ENCODE measurements around the gene SDK1. TPM values are rescaled to one million over a fixed set of nuclear protein-coding genes. Genes with fewer than 3 reads are reported as not detected.

Gene SDK1
- total and polyA plus RNA-seq, 2 donors, result 3.2 to 7.8 TPM

DNA sequence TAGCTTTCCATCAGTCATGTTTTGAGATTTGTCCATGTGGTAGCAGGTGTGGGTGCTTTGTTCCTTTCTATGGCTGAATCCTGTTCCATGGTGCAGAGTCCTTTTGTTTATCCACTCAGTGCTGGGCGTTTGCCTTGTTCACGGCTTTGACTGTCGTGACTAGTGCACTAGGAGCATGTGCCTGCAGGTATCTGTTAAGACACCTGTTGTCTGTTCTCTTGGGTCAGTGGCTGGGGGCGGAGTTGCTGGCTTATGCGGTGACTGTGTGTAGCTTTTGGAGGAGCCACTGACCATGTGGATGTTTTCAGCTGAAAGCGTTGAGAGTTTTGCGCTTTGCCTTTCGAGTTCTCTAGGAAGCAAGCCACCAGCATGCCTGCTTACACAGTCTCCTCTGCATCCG, 807.9 kb downstream of the SDK1 start:
- H3K9me3 ChIP-seq (ENCODE audit: control insufficient read depth in 2 of 2, insufficient read depth in 1 of 2, low read length in 1 of 2), result peaks cover 0 to under 1% of the 10 kb centered on the region in 2 donors
- DNase-seq (ENCODE audit: low read depth in 6 of 9, low spot score in 9 of 9), result no peak
- no peaks in the 10 kb centered on the region for H3K36me3 ChIP-seq (ENCODE audit: control insufficient read depth in 2 of 2, insufficient read depth in 2 of 2, low read length in 1 of 2)
- no peaks in the 10 kb centered on the region for H3K27me3 ChIP-seq (ENCODE audit: control insufficient read depth in 2 of 2, insufficient read depth in 1 of 2, low read length in 1 of 2)
- 84% methylated on average over 9 of the region's 9 CpGs for WGBS
- no peak overlapping the region for H3K4me3 ChIP-seq (ENCODE audit: low read length in 2 of 2)
- H3K27ac ChIP-seq (ENCODE audit: low read depth in 1 of 2, low read length in 1 of 2), result no peak overlapping the region
- no peaks in the 10 kb centered on the region for H3K4me1 ChIP-seq (ENCODE audit: control insufficient read depth in 2 of 2, insufficient read depth in 2 of 2, low read length in 2 of 2)

DNA sequence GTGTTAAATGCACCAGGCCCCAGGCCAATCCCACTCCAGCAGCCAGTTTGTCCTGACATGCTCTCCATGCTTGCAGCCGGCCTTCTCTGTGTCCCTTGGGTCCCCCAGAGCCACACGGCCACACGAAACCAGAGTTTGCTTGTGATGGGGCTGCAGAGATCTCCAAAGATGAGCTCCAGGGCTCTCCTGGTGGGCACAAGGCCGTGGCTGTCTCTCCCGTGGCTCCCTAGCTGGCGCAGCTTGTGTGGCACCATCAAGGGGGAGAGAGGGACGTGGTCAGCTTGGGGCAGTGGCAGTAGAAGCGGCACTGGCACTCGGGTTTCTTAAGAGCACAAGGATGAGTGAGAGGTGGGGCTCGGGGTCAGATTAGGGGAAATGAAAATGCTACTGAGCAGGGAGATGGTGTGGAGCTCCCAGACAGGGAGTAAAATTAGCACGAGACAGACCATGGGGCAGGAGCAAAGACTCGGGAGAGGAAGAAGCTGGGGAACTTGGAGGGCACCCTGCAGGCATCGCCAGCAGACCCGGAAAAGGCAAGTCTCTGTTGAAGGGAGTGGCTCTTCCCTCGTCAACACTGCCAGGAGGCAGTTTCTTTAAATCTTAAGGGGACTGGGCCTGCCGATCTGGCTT, 808.5 kb downstream of the SDK1 start:
- Histone ChIP-seq H3K4me3 (ENCODE audit: low read length in 2 of 2) (no peak overlapping the region), H3K27ac (ENCODE audit: low read depth in 1 of 2, low read length in 1 of 2) (no peak overlapping the region), H3K9me3 (ENCODE audit: control insufficient read depth in 2 of 2, insufficient read depth in 1 of 2, low read length in 1 of 2) (peaks cover 0 to 1% of the 10 kb centered on the region in 2 donors), H3K4me1 (ENCODE audit: control insufficient read depth in 2 of 2, insufficient read depth in 2 of 2, low read length in 2 of 2) (no peaks in the 10 kb centered on the region), H3K36me3 (ENCODE audit: control insufficient read depth in 2 of 2, insufficient read depth in 2 of 2, low read length in 1 of 2) (no peaks in the 10 kb centered on the region), H3K27me3 (ENCODE audit: control insufficient read depth in 2 of 2, insufficient read depth in 1 of 2, low read length in 1 of 2) (no peaks in the 10 kb centered on the region)
- DNase-seq (ENCODE audit: low read depth in 6 of 9, low spot score in 9 of 9), result no peak
- WGBS, result 92% methylated on average over 16 of the region's 16 CpGs

DNA sequence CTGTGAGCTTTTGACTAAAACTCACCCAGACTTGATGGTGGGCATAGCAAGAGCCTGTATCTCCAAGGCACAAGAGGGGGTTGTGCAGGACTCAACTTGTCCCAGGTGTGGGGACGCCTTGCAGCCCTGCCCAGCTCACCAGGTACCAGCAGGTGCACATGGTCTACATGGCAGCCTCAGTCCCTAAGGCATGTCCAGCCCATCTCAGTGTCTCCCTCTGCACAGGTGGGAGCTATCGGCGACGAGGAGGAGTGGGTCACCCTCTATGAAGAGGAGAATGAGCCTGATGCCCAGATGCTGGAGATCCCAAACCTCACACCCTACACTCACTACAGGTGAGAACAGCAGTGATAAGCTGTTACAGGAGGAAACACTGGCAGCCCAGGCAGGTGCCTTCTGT, 809.4 kb downstream of the SDK1 start:
- WGBS, result 84% methylated on average over 4 of the region's 4 CpGs
- no peak overlapping the region for H3K4me3 ChIP-seq (ENCODE audit: low read length in 2 of 2)
- peaks cover 0 to 7% of the 10 kb centered on the region in 2 donors for H3K9me3 ChIP-seq (ENCODE audit: control insufficient read depth in 2 of 2, insufficient read depth in 1 of 2, low read length in 1 of 2)
- no peak overlapping the region for H3K27ac ChIP-seq (ENCODE audit: low read depth in 1 of 2, low read length in 1 of 2)
- no peaks in the 10 kb centered on the region for H3K4me1 ChIP-seq (ENCODE audit: control insufficient read depth in 2 of 2, insufficient read depth in 2 of 2, low read length in 2 of 2)
- DNase-seq (ENCODE audit: low read depth in 6 of 9, low spot score in 9 of 9), result no peak
- no peaks in the 10 kb centered on the region for H3K36me3 ChIP-seq (ENCODE audit: control insufficient read depth in 2 of 2, insufficient read depth in 2 of 2, low read length in 1 of 2)
- no peaks in the 10 kb centered on the region for H3K27me3 ChIP-seq (ENCODE audit: control insufficient read depth in 2 of 2, insufficient read depth in 1 of 2, low read length in 1 of 2)

DNA sequence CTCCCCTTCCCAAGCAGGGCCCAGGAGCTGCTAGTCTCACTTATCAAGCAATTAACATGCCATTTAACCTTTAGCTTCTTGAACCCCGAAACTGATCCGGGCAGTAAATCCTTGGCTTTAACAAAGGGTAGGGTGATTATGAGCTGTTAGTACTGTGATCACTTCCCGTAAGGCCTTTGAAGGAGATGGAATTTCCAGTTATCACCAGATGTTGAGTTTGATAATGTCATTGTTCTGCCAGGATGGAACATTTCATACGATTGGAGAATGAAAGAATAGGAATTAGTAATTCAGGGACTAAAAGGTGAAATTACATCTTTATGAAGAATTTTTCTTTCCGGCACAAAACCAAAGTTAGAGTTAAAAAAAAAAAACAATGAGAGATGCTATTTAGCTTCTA, 810.1 kb downstream of the SDK1 start:
- H3K4me1 ChIP-seq (ENCODE audit: control insufficient read depth in 2 of 2, insufficient read depth in 2 of 2, low read length in 2 of 2), result no peaks in the 10 kb centered on the region
- WGBS, result 91% methylated on average over 5 of the region's 5 CpGs
- no peak overlapping the region for H3K27ac ChIP-seq (ENCODE audit: low read depth in 1 of 2, low read length in 1 of 2)

DNA sequence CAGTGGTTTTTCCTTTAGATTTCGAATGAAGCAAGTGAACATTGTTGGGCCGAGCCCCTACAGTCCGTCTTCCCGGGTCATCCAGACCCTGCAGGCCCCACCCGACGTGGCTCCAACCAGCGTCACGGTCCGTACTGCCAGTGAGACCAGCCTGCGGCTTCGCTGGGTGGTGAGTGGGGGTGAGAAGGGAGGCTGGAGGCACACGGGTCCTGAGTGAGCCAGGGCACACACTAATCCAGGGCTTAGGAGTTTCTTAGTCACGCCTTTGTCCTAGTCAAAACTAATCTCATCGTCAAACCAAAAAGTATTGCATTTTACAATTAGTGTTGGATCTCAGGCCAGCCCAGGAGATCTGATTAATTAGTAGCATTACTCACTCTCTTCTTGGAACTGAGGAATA, 812.2 kb downstream of the SDK1 start:
- no peak overlapping the region for H3K4me3 ChIP-seq (ENCODE audit: low read length in 2 of 2)
- no peak overlapping the region for H3K27ac ChIP-seq (ENCODE audit: low read depth in 1 of 2, low read length in 1 of 2)
- no peak for DNase-seq (ENCODE audit: low read depth in 6 of 9, low spot score in 9 of 9)
- H3K9me3 ChIP-seq (ENCODE audit: control insufficient read depth in 2 of 2, insufficient read depth in 1 of 2, low read length in 1 of 2), result peaks cover 0 to 20% of the 10 kb centered on the region in 2 donors
- H3K27me3 ChIP-seq (ENCODE audit: control insufficient read depth in 2 of 2, insufficient read depth in 1 of 2, low read length in 1 of 2), result no peaks in the 10 kb centered on the region
- 94% methylated on average over 14 of the region's 14 CpGs for WGBS
- no peaks in the 10 kb centered on the region for H3K4me1 ChIP-seq (ENCODE audit: control insufficient read depth in 2 of 2, insufficient read depth in 2 of 2, low read length in 2 of 2)
- H3K36me3 ChIP-seq (ENCODE audit: control insufficient read depth in 2 of 2, insufficient read depth in 2 of 2, low read length in 1 of 2), result no peaks in the 10 kb centered on the region

More for the DNA sequence above, 810.1 kb downstream of the SDK1 start:
- Histone ChIP-seq H3K4me3 (ENCODE audit: low read length in 2 of 2) (no peak overlapping the region), H3K9me3 (ENCODE audit: control insufficient read depth in 2 of 2, insufficient read depth in 1 of 2, low read length in 1 of 2) (peaks cover 0 to 11% of the 10 kb centered on the region in 2 donors), H3K36me3 (ENCODE audit: control insufficient read depth in 2 of 2, insufficient read depth in 2 of 2, low read length in 1 of 2) (no peaks in the 10 kb centered on the region), H3K27me3 (ENCODE audit: control insufficient read depth in 2 of 2, insufficient read depth in 1 of 2, low read length in 1 of 2) (no peaks in the 10 kb centered on the region)
- DNase-seq (ENCODE audit: low read depth in 6 of 9, low spot score in 9 of 9), result no peak

DNA sequence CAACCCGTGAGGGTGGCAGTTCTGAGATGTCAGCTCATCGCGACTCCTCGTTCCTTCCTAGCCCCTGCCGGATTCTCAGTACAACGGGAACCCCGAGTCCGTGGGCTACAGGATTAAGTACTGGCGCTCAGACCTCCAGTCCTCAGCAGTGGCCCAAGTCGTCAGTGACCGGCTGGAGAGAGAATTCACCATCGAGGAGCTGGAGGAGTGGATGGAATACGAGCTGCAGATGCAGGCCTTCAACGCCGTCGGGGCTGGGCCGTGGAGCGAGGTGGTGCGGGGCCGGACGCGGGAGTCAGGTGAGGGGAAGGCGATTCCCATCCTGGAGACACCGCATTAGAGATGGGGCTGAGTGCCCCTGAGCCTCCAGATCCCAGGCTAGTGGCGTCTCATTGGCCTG, 812.9 kb downstream of the SDK1 start:
- Histone ChIP-seq H3K27ac (ENCODE audit: low read depth in 1 of 2, low read length in 1 of 2) (no peak overlapping the region), H3K4me1 (ENCODE audit: control insufficient read depth in 2 of 2, insufficient read depth in 2 of 2, low read length in 2 of 2) (no peaks in the 10 kb centered on the region), H3K4me3 (ENCODE audit: low read length in 2 of 2) (no peak overlapping the region), H3K36me3 (ENCODE audit: control insufficient read depth in 2 of 2, insufficient read depth in 2 of 2, low read length in 1 of 2) (no peaks in the 10 kb centered on the region), H3K27me3 (ENCODE audit: control insufficient read depth in 2 of 2, insufficient read depth in 1 of 2, low read length in 1 of 2) (no peaks in the 10 kb centered on the region), H3K9me3 (ENCODE audit: control insufficient read depth in 2 of 2, insufficient read depth in 1 of 2, low read length in 1 of 2) (peaks cover 0 to 20% of the 10 kb centered on the region in 2 donors)
- no peak for DNase-seq (ENCODE audit: low read depth in 6 of 9, low spot score in 9 of 9)
- WGBS, result 96% methylated on average over 25 of the region's 25 CpGs

DNA sequence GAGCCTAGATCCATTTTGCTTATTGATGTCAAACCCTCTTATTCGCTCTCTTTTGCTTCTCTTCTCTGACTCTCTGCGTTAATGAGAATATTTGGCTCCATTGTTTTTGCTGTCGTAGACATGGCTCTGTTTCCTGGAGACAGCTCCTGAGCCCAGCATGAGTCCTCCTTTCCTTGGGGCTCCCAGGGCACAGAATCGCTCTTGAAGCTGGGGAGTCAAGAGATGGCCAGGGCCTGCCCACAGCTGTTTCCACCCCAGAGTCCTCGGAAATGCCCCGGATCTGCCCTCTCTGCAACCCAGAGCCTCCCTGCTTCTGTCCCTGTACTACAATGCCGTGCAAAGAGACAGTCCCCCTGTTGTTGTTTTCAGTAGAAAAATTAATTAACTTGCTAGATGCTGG, 814.4 kb downstream of the SDK1 start:
- DNase-seq (ENCODE audit: low read depth in 6 of 9, low spot score in 9 of 9), result no peak
- H3K4me1 ChIP-seq (ENCODE audit: control insufficient read depth in 2 of 2, insufficient read depth in 2 of 2, low read length in 2 of 2), result no peaks in the 10 kb centered on the region
- no peaks in the 10 kb centered on the region for H3K27me3 ChIP-seq (ENCODE audit: control insufficient read depth in 2 of 2, insufficient read depth in 1 of 2, low read length in 1 of 2)
- peaks cover 0 to 20% of the 10 kb centered on the region in 2 donors for H3K9me3 ChIP-seq (ENCODE audit: control insufficient read depth in 2 of 2, insufficient read depth in 1 of 2, low read length in 1 of 2)
- H3K4me3 ChIP-seq (ENCODE audit: low read length in 2 of 2), result no peak overlapping the region
- no peaks in the 10 kb centered on the region for H3K36me3 ChIP-seq (ENCODE audit: control insufficient read depth in 2 of 2, insufficient read depth in 2 of 2, low read length in 1 of 2)
- H3K27ac ChIP-seq (ENCODE audit: low read depth in 1 of 2, low read length in 1 of 2), result no peak overlapping the region
- 94% methylated on average over 7 of the region's 7 CpGs for WGBS

DNA sequence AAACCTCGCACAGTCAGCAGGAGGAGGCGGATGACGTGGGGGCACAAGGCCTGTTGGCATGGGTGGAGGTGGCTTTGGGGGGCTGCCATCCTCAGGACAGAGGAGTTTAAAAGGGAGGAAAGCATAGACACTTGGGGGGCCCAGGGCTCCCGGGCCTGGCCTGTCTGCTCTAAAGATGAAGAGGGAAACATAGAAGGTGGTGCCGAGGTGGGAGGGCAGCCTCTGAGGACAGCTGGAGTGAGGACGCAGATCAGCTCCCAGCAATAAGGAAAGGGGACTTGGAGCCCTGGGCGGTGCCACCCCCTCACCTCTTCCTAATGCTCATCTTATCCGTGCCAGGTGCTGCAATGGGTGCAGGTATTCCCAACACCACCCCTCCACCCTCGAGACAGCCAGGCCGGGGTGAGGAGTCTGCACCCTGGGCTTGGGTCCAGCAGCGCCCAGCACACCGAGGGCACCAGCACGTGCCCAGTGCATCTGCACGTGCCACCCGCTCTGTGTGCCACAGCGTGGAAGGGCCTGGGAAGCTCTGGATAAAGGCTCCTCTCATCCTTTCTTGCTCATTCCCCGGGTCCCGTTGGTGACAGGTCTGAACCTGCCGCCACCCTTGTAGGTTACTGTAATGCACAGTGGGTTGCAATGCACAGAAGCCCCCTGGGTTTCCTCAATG, 815.0 kb downstream of the SDK1 start:
- Histone ChIP-seq H3K36me3 (ENCODE audit: control insufficient read depth in 2 of 2, insufficient read depth in 2 of 2, low read length in 1 of 2) (no peaks in the 10 kb centered on the region), H3K27ac (ENCODE audit: low read depth in 1 of 2, low read length in 1 of 2) (no peak overlapping the region), H3K27me3 (ENCODE audit: control insufficient read depth in 2 of 2, insufficient read depth in 1 of 2, low read length in 1 of 2) (no peaks in the 10 kb centered on the region), H3K4me3 (ENCODE audit: low read length in 2 of 2) (no peak overlapping the region), H3K4me1 (ENCODE audit: control insufficient read depth in 2 of 2, insufficient read depth in 2 of 2, low read length in 2 of 2) (no peaks in the 10 kb centered on the region), H3K9me3 (ENCODE audit: control insufficient read depth in 2 of 2, insufficient read depth in 1 of 2, low read length in 1 of 2) (peaks cover 0 to 20% of the 10 kb centered on the region in 2 donors)
- 86% methylated on average over 19 of the region's 19 CpGs for WGBS
- DNase-seq (ENCODE audit: low read depth in 6 of 9, low spot score in 9 of 9), result no peak

DNA sequence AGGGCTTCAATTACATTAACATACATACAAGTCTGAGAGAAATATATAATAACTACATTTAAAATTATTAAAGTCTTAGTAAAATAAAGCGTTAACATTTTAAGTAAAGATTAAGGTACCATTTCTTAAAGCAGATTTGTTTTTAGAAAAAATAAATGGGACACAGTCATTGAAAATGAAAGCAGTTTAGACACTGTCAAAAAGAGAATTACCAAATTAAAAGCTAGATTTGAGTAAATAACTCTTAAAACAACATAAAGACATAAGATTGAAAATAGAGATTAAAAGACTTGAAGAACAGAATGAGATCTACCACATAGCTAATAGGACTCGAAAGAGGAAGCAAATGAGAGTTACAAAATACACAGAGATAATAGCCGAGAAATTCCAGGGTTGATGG, 818.8 kb downstream of the SDK1 start:
- no peaks in the 10 kb centered on the region for H3K4me1 ChIP-seq (ENCODE audit: control insufficient read depth in 2 of 2, insufficient read depth in 2 of 2, low read length in 2 of 2)
- peaks cover 0 to 16% of the 10 kb centered on the region in 2 donors for H3K9me3 ChIP-seq (ENCODE audit: control insufficient read depth in 2 of 2, insufficient read depth in 1 of 2, low read length in 1 of 2)
- no peak overlapping the region for H3K4me3 ChIP-seq (ENCODE audit: low read length in 2 of 2)
- no peak for DNase-seq (ENCODE audit: low read depth in 6 of 9, low spot score in 9 of 9)
- WGBS, result 96% methylated on average over 3 of the region's 3 CpGs
- no peaks in the 10 kb centered on the region for H3K27me3 ChIP-seq (ENCODE audit: control insufficient read depth in 2 of 2, insufficient read depth in 1 of 2, low read length in 1 of 2)
- no peaks in the 10 kb centered on the region for H3K36me3 ChIP-seq (ENCODE audit: control insufficient read depth in 2 of 2, insufficient read depth in 2 of 2, low read length in 1 of 2)
- no peak overlapping the region for H3K27ac ChIP-seq (ENCODE audit: low read depth in 1 of 2, low read length in 1 of 2)

Measured in thymus (tissue), 11 donors.